A549 (cell line): ENCODE results near the gene OPCML. TPM values are rescaled to one million over a fixed set of nuclear protein-coding genes. Genes with fewer than 3 reads are reported as not detected.

Experiments
- ATAC-seq, 2 experiments: fragments of 200-7000 bp in 1 of 2; fragments of >200 bp in 1 of 2; cut with Nextera tagmentation in 1 of 2; cut with Tn5 transposase in 1 of 2; 3 replicates each; pipeline versions ENCODE4 v1.8.0 to v1.9.1; 2018 to 2020; ENCODE audit warnings: mild to moderate bottlenecking in 1 of 2, moderate library complexity in 1 of 2
- CTCF ChIA-PET: fragments of 300-600 bp; sonication (Branson Sonifier 250); formaldehyde crosslinking; extraction: SDS; loops from one replicate; lab custom pipeline; 2021; ENCODE audit warnings: antibody characterized with exemption, inconsistent platforms; lab: Yijun Ruan, JAX
- POLR2A ChIA-PET: fragments of 350-600 bp; formaldehyde crosslinking; extraction: SDS; loops from one replicate; lab custom pipeline; 2021; ENCODE audit warnings: antibody characterized with exemption, inconsistent platforms; lab: Yijun Ruan, JAX
- DNase-seq, 2 experiments: peaks; one replicate each; pipeline versions ENCODE4 v3.0.0 to v3.0.0-alpha.2; 2011 to 2016; ENCODE audit warnings: low read depth in 1 of 2, low spot score in 1 of 2
- FAIRE-seq: peaks from 2 replicates; lab custom pipeline; 2011; peaks lifted over from hg19 to GRCh38; lab: Jason Lieb, UNC
- H3K27ac ChIP-seq, 2 experiments: fragments of >200 bp; sonication (Bioruptor Twin); formaldehyde crosslinking; 3 replicates each; pipeline ENCODE4 v1.5.1; 2016 to 2017
- H3K4me1 ChIP-seq: fragments of >200 bp; sonication (Bioruptor Twin); formaldehyde crosslinking; 3 replicates; pipeline ENCODE4 v1.6.1; 2016
- H3K4me2 ChIP-seq: fragments of >200 bp; sonication (Bioruptor Twin); formaldehyde crosslinking; 3 replicates; pipeline ENCODE4 v1.6.1; 2016
- H3K4me3 ChIP-seq: fragments of >200 bp; sonication (Bioruptor Twin); formaldehyde crosslinking; 3 replicates; pipeline ENCODE4 v1.5.1; 2016
- H3K9me3 ChIP-seq: fragments of >200 bp; sonication (Bioruptor Twin); formaldehyde crosslinking; 3 replicates; pipeline ENCODE4 v1.6.1; 2016
- BHLHE40 ChIP-seq: IDR thresholded peaks from 2 replicates; pipeline ENCODE4 v1.6.1; 2012; ENCODE audit warnings: low read depth, low read length, inconsistent platforms
- CEBPB ChIP-seq, 2 experiments: fragments of >200 bp in 1 of 2; sonication (Bioruptor Twin) in 1 of 2; formaldehyde crosslinking in 1 of 2; IDR thresholded peaks; 2 replicates each; pipeline ENCODE4 v1.6.1; 2012 to 2016
- CHD2 ChIP-seq: fragments of 150-350 bp; IDR thresholded peaks from 2 replicates; pipeline ENCODE4 v1.6.1; 2014; ENCODE audit warnings: low read length; ENCODE audit not compliant: partially characterized antibody
- CHD4 ChIP-seq: fragments of 200-600 bp; sonication (generic); IDR thresholded peaks from 2 replicates; pipeline ENCODE4 v1.6.1; 2016; ENCODE audit warnings: antibody characterized with exemption, mild to moderate bottlenecking, borderline replicate concordance
- E2F6 ChIP-seq: IDR thresholded peaks from 2 replicates; pipeline ENCODE4 v1.6.1; 2012; ENCODE audit warnings: low read depth, borderline replicate concordance
- FOXS1 ChIP-seq: fragments of 250-450 bp; sonication (Bioruptor Pico); IDR thresholded peaks from 2 replicates; pipeline ENCODE4 v1.5.0; 2020; ENCODE audit warnings: mild to moderate bottlenecking, moderate library complexity
- HDAC2 ChIP-seq: fragments of 200-600 bp; sonication (generic); IDR thresholded peaks from 2 replicates; pipeline ENCODE4 v1.6.1; 2016
- HES2 ChIP-seq: fragments of >200 bp; sonication (Bioruptor Twin); formaldehyde crosslinking; IDR thresholded peaks from 2 replicates; pipeline ENCODE4 v1.6.1; 2016
- HOXA7 ChIP-seq: fragments of 250-450 bp; sonication (Bioruptor Pico); IDR thresholded peaks from 2 replicates; pipeline ENCODE4 v1.5.0; 2020; ENCODE audit warnings: mild to moderate bottlenecking, moderate library complexity
- HOXB13 ChIP-seq: fragments of 250-450 bp; sonication (Bioruptor Pico); IDR thresholded peaks from 2 replicates; pipeline ENCODE4 v1.5.0; 2020; ENCODE audit warnings: low read depth, mild to moderate bottlenecking, moderate library complexity
- HOXB5 ChIP-seq: fragments of 250-450 bp; sonication (Bioruptor Pico); IDR thresholded peaks from 2 replicates; pipeline ENCODE4 v1.5.0; 2020; ENCODE audit warnings: mild to moderate bottlenecking, moderate library complexity
- KDM5A ChIP-seq: fragments of 200-600 bp; sonication (generic); IDR thresholded peaks from 2 replicates; pipeline ENCODE4 v1.6.1; 2016; ENCODE audit warnings: antibody characterized with exemption, mild to moderate bottlenecking
- MAZ ChIP-seq: fragments of 150-350 bp; IDR thresholded peaks from 2 replicates; pipeline ENCODE4 v1.6.1; 2014; ENCODE audit warnings: antibody characterized with exemption, low read depth, low read length, borderline replicate concordance
- NFE2L2 ChIP-seq: fragments of 150-350 bp; conservative IDR thresholded peaks from 2 replicates; pipeline ENCODE4 v1.6.1; 2014; ENCODE audit warnings: low read length
- PBX3 ChIP-seq: IDR thresholded peaks from 2 replicates; pipeline ENCODE4 v1.6.1; 2012
- PHF8 ChIP-seq: fragments of 200-600 bp; sonication (generic); IDR thresholded peaks from 2 replicates; pipeline ENCODE4 v1.6.1; 2016; ENCODE audit warnings: low read depth, mild to moderate bottlenecking, antibody characterized with exemption, moderate library complexity, borderline replicate concordance
- RAD21 ChIP-seq, 2 experiments: fragments of >200 bp in 1 of 2; sonication (Bioruptor Twin) in 1 of 2; formaldehyde crosslinking in 1 of 2; IDR thresholded peaks in 1 of 2; conservative IDR thresholded peaks in 1 of 2; 2 replicates in 1 of 2; 3 replicates in 1 of 2; pipeline ENCODE4 v1.6.1; 2012 to 2018; ENCODE audit warnings: inconsistent platforms in 1 of 2
- RARB ChIP-seq: fragments of 250-450 bp; sonication (Bioruptor Pico); IDR thresholded peaks from 2 replicates; pipeline ENCODE4 v1.8.0; 2021; ENCODE audit warnings: mild to moderate bottlenecking, moderate library complexity
- RCOR1 ChIP-seq: fragments of 150-350 bp; IDR thresholded peaks from 2 replicates; pipeline ENCODE4 v1.6.1; 2014; ENCODE audit warnings: antibody characterized with exemption, low read length, low read depth
- REST ChIP-seq: fragments of 200-600 bp; sonication (generic); IDR thresholded peaks from 2 replicates; pipeline ENCODE4 v1.6.1; 2016; ENCODE audit warnings: antibody characterized with exemption, mild to moderate bottlenecking, moderate library complexity
- RFX5 ChIP-seq: fragments of 450-650 bp; IDR thresholded peaks from 2 replicates; pipeline ENCODE4 v1.7.1; 2014; ENCODE audit warnings: antibody characterized with exemption, mild to moderate bottlenecking, moderate library complexity
- SMC3 ChIP-seq: fragments of >200 bp; sonication (Bioruptor Twin); formaldehyde crosslinking; IDR thresholded peaks from 3 replicates; pipeline ENCODE4 v1.6.1; 2018; ENCODE audit warnings: inconsistent platforms
- USF2 ChIP-seq: fragments of 450-650 bp; IDR thresholded peaks from 2 replicates; pipeline ENCODE4 v1.6.1; 2014; ENCODE audit warnings: antibody characterized with exemption
- ZNF302 ChIP-seq: fragments of 250-450 bp; sonication (Bioruptor Pico); IDR thresholded peaks from 2 replicates; pipeline ENCODE4 v1.9.0; 2021; ENCODE audit warnings: inconsistent platforms, mild to moderate bottlenecking, moderate library complexity
- ZSCAN20 ChIP-seq: fragments of 250-450 bp; sonication (Bioruptor Pico); IDR thresholded peaks from 2 replicates; pipeline ENCODE4 v1.8.0; 2022; ENCODE audit warnings: mild to moderate bottlenecking, moderate library complexity
- WGBS: methylation state at CpG from one replicate; pipeline ENCODE4 v1.1.6; 2017; ENCODE audit errors: missing lambda C conversion rate; 5-methylcytosine and 5-hydroxymethylcytosine counted together
- polyA plus RNA-seq, 4 experiments: library from polyadenylated mRNA; depleted of rRNA in 3 of 4; stranded (reverse); fragments of >200 nt; fragmentation: RNase III in 1 of 4; extraction: RNeasy Plus Mini Kit Qiagen cat#74134 plus additional on column Dnase treatment in 1 of 4; gene quantifications; 2 replicates in 3 of 4; 3 replicates in 1 of 4; pipeline ENCODE4 v1.2.3, GENCODE V29; 2011 to 2017

OPCML gene
- polyA plus RNA-seq, 2 of the 4 experiments (the other 2 are of a cell fraction), result not detected

- Histone ChIP-seq H3K4me3 (no peak overlapping the region), H3K9me3 (no peaks in the 10 kb centered on the region), H3K27ac (no peak overlapping the region), H3K4me1 (no peaks in the 10 kb centered on the region), H3K4me2 (no peak overlapping the region)
- 12% methylated on average over 5 of the region's 5 CpGs for WGBS
- FAIRE-seq (no peak), DNase-seq (no peak), ATAC-seq (no peak)
- CTCF ChIA-PET, result no interaction called here
- POLR2A ChIA-PET, result no interaction called here
- TF ChIP-seq CHD4 (no peak), HOXB13 (CRISPR knock-in tag) (no peak), SMC3 (no peak), E2F6 (no peak), ZNF302 (CRISPR knock-in tag) (no peak), REST (no peak)
Observed at GRCh38 chr11:132755934-132756333, 776.4 kb downstream of the OPCML start.

- Histone ChIP-seq H3K27ac (no peak overlapping the region), H3K4me3 (no peak overlapping the region), H3K4me1 (no peaks in the 10 kb centered on the region), H3K4me2 (no peak overlapping the region), H3K9me3 (no peaks in the 10 kb centered on the region)
- DNase-seq (no peak), FAIRE-seq (no peak), ATAC-seq (no peak)
- WGBS, result 28% methylated on average over 3 of the region's 3 CpGs
- POLR2A ChIA-PET, result no interaction called here
- TF ChIP-seq CHD2 (no peak), HOXA7 (no peak), PBX3 (no peak), NFE2L2 (no peak), HDAC2 (no peak), RFX5 (no peak), BHLHE40 (no peak), USF2 (no peak), ZSCAN20 (CRISPR knock-in tag) (no peak), MAZ (no peak), RCOR1 (no peak), RAD21 (conservative IDR thresholded peaks at IDR 0.05 in 1 of 2, IDR thresholded peaks at IDR 0.05 in 1 of 2) (no peak), FOXS1 (CRISPR knock-in tag) (no peak), CEBPB (IDR thresholded peaks at IDR 0.05) (no peak), HOXB5 (CRISPR knock-in tag) (no peak), HES2 (no peak), RARB (CRISPR knock-in tag) (no peak), PHF8 (no peak), KDM5A (no peak)
- CTCF ChIA-PET, result no interaction called here
Observed at GRCh38 chr11:132751516-132752250, 780.6 kb downstream of the OPCML start.
